K562 (cell line): ENCODE data around the gene PDRG1. TPM values are rescaled to one million over a fixed set of nuclear protein-coding genes. Genes with fewer than 3 reads are reported as not detected.

Experiments used
- BHLHE40 ChIP-seq: IDR thresholded peaks from 2 replicates; pipeline ENCODE4 v1.6.1; 2011; ENCODE audit warnings: low read length, improper control_type of control experiment
- C11orf30 ChIP-seq: fragments of 450-650 bp; IDR thresholded peaks from 2 replicates; pipeline ENCODE4 v1.6.1; 2016; ENCODE audit warnings: low read depth, mild to moderate bottlenecking
- DEAF1 ChIP-seq: fragments of 450-650 bp; formaldehyde crosslinking; IDR thresholded peaks from 2 replicates; pipeline ENCODE4 v1.4.0; 2020; ENCODE audit warnings: mild to moderate bottlenecking, moderate library complexity
- JUN ChIP-seq, 2 experiments: sonication (generic) in 1 of 2; formaldehyde crosslinking in 1 of 2; IDR thresholded peaks; 2 replicates each; pipeline versions ENCODE4 v1.6.1 to v1.8.0; 2012 to 2022; ENCODE audit warnings: borderline replicate concordance in 2 of 2, mild to moderate bottlenecking in 2 of 2, improper control_type of control experiment in 1 of 2, low read depth in 1 of 2, low read length in 1 of 2, missing genetic modification reagents in 1 of 2
- MAFF ChIP-seq: IDR thresholded peaks from 2 replicates; pipeline ENCODE4 v1.6.1; 2012; ENCODE audit warnings: low read length, improper control_type of control experiment
- MITF ChIP-seq: IDR thresholded peaks from 2 replicates; pipeline ENCODE4 v1.6.1; 2014; ENCODE audit warnings: antibody characterized with exemption
- PTTG1 ChIP-seq: fragments of 450-650 bp; IDR thresholded peaks from 2 replicates; pipeline ENCODE4 v1.6.1; 2016; ENCODE audit warnings: low read depth, mild to moderate bottlenecking, missing genetic modification characterization, missing compliant biosample characterization
- RERE ChIP-seq: sonication (generic); formaldehyde crosslinking; IDR thresholded peaks from 2 replicates; pipeline ENCODE4 v1.8.0; 2023; ENCODE audit warnings: missing genetic modification reagents, mild to moderate bottlenecking, borderline replicate concordance
- SRSF7 ChIP-seq: fragments of 200-400 bp; formaldehyde crosslinking; optimal IDR thresholded peaks from 2 replicates; pipeline ENCODE3; 2017; ENCODE audit warnings: mild to moderate bottlenecking, low read depth, low read length
- VEZF1 ChIP-seq: fragments of 200-800 bp; sonication (Bioruptor generic); IDR thresholded peaks from 2 replicates; pipeline ENCODE4 v1.6.1; 2017; ENCODE audit warnings: missing genetic modification characterization, missing compliant biosample characterization
- ZBTB2 ChIP-seq: fragments of 450-650 bp; IDR thresholded peaks from 2 replicates; pipeline ENCODE4 v1.6.1; 2016; ENCODE audit warnings: antibody characterized with exemption
- ZNF217 ChIP-seq: sonication (generic); formaldehyde crosslinking; IDR thresholded peaks from 2 replicates; pipeline ENCODE4 v1.8.0; 2022; ENCODE audit warnings: mild to moderate bottlenecking, missing genetic modification reagents
- ZNF644 ChIP-seq: fragments of 200-800 bp; sonication (Bioruptor generic); IDR thresholded peaks from 2 replicates; pipeline ENCODE4 v1.6.1; 2016; ENCODE audit warnings: low read depth, missing genetic modification characterization, missing compliant biosample characterization
- ZZZ3 ChIP-seq: fragments of 450-650 bp; IDR thresholded peaks from 2 replicates; pipeline ENCODE4 v1.6.1; 2016; ENCODE audit warnings: antibody characterized with exemption, mild to moderate bottlenecking, moderate library complexity
- polyA plus RNA-seq, 8 experiments: library from polyadenylated mRNA; depleted of rRNA in 4 of 8; stranded (reverse) in 5 of 8; unstranded in 3 of 8; fragments of >200 nt; fragmentation: Nextera tagmentation in 2 of 8; fragmentation: Illumina TruSeq in 1 of 8; extraction: Ambion mirVana in 2 of 8; extraction: Trizol in 1 of 8; gene quantifications; 2 replicates each; pipeline versions ENCODE4 v1.2.1 to v1.2.3, GENCODE V29; 2011 to 2014; ENCODE audit warnings: inconsistent platforms in 1 of 8, missing spikeins in 1 of 8
- total RNA-seq, 7 experiments: library from RNA; depleted of rRNA in 6 of 7; stranded (reverse); fragments of >200 nt in 6 of 7; fragmentation: Illumina TruSeq in 2 of 7; extraction: Trizol in 2 of 7; gene quantifications; 2 replicates each; pipeline versions ENCODE4 v1.2.1 to v1.2.3, GENCODE V29; 2011 to 2021; ENCODE audit warnings: low replicate concordance in 1 of 7

Gene PDRG1
- total and polyA plus RNA-seq, 9 of the 15 experiments (the other 6 are each of a cell fraction or from before 2014, with no cell fraction given) = 12.6 to 58.6 (median 26.1) TPM

- peak; percentile 92 for TF ChIP-seq DEAF1 (CRISPR knock-in tag)
- TF ChIP-seq ZBTB2 = peak; percentile 99
- no peak for TF ChIP-seq ZZZ3
- TF ChIP-seq RERE (CRISPR knock-in tag) = no peak
- no peak for TF ChIP-seq MITF
- TF ChIP-seq MAFF = peak; percentile 37; the same call in 1 of the 2 replicates
- no peak for TF ChIP-seq ZNF644 (tag)
- TF ChIP-seq VEZF1 (CRISPR knock-in tag) = peak; percentile 57
- no peak for TF ChIP-seq ZNF217 (CRISPR knock-in tag)
- no peak for TF ChIP-seq JUN (IDR thresholded peaks at IDR 0.05; ENCODE audit: borderline replicate concordance, low read depth, low read length)
- TF ChIP-seq JUN (CRISPR knock-in tag; IDR thresholded peaks at IDR 0.05; ENCODE audit: borderline replicate concordance) = 0 out of 2 replicates have a peak, but pooled peaks have one; percentile 7
- TF ChIP-seq PTTG1 = no peak
- TF ChIP-seq BHLHE40 = 0 out of 2 replicates have a peak, but pooled peaks have one; percentile 20
- 0 out of 2 replicates have a peak, but pooled peaks have one; percentile 16 for TF ChIP-seq C11orf30
- no peak for TF ChIP-seq SRSF7
Measured at GRCh38 chr20:31951530-31952453, at the start of gene PDRG1 (continued).
